ENCODE measurements around the gene SLC35F3.

SLC35F3 gene

GRCh38 chr1:234007684-234008083, 103.2 kb downstream of the SLC35F3 start:
- no peak overlapping the region for H3K27ac Mint-ChIP-seq
- H3K27me3 Mint-ChIP-seq = peaks cover 56% of the 10 kb centered on the region
- H3K4me3 Mint-ChIP-seq = no peak overlapping the region
- peaks cover 11% of the 10 kb centered on the region for H3K9me3 Mint-ChIP-seq
- H3K36me3 Mint-ChIP-seq (ENCODE audit: low read depth) = no peaks in the 10 kb centered on the region
- no peaks in the 10 kb centered on the region for H3K4me1 Mint-ChIP-seq (ENCODE audit: low read depth)

GRCh38 chr1:234008591-234008990, 104.1 kb downstream of the SLC35F3 start:
- Mint-ChIP-seq H3K9me3 (peaks cover 11% of the 10 kb centered on the region), H3K36me3 (ENCODE audit: low read depth) (no peaks in the 10 kb centered on the region), H3K4me1 (ENCODE audit: low read depth) (no peaks in the 10 kb centered on the region), H3K27me3 (peaks cover 65% of the 10 kb centered on the region), H3K27ac (no peak overlapping the region), H3K4me3 (no peak overlapping the region)

GRCh38 chr1:234009668-234010067, 105.2 kb downstream of the SLC35F3 start:
- Mint-ChIP-seq H3K4me3 (no peak overlapping the region), H3K9me3 (peaks cover 11% of the 10 kb centered on the region), H3K4me1 (ENCODE audit: low read depth) (no peaks in the 10 kb centered on the region), H3K36me3 (ENCODE audit: low read depth) (no peaks in the 10 kb centered on the region), H3K27ac (no peak overlapping the region), H3K27me3 (peaks cover 74% of the 10 kb centered on the region)

GRCh38 chr1:234014208-234014607, 109.7 kb downstream of the SLC35F3 start:
- H3K27me3 Mint-ChIP-seq = peaks cover 57% of the 10 kb centered on the region
- H3K4me3 Mint-ChIP-seq = no peak overlapping the region
- H3K9me3 Mint-ChIP-seq = peaks cover 8% of the 10 kb centered on the region
- no peaks in the 10 kb centered on the region for H3K36me3 Mint-ChIP-seq (ENCODE audit: low read depth)
- no peak overlapping the region for H3K27ac Mint-ChIP-seq
- H3K4me1 Mint-ChIP-seq (ENCODE audit: low read depth) = no peaks in the 10 kb centered on the region

GRCh38 chr1:234018816-234019215, 114.3 kb downstream of the SLC35F3 start:
- Mint-ChIP-seq H3K4me1 (ENCODE audit: low read depth) (no peaks in the 10 kb centered on the region), H3K36me3 (ENCODE audit: low read depth) (no peaks in the 10 kb centered on the region), H3K4me3 (no peak overlapping the region), H3K27me3 (peaks cover 37% of the 10 kb centered on the region), H3K9me3 (no peaks in the 10 kb centered on the region), H3K27ac (no peak overlapping the region)

GRCh38 chr1:234019387-234019786, 114.9 kb downstream of the SLC35F3 start:
- H3K36me3 Mint-ChIP-seq (ENCODE audit: low read depth) = no peaks in the 10 kb centered on the region
- H3K9me3 Mint-ChIP-seq = no peaks in the 10 kb centered on the region
- H3K27me3 Mint-ChIP-seq = peaks cover 31% of the 10 kb centered on the region
- no peak overlapping the region for H3K4me3 Mint-ChIP-seq
- no peak overlapping the region for H3K27ac Mint-ChIP-seq
- no peaks in the 10 kb centered on the region for H3K4me1 Mint-ChIP-seq (ENCODE audit: low read depth)

GRCh38 chr1:234022302-234022701, 117.8 kb downstream of the SLC35F3 start:
- Mint-ChIP-seq H3K36me3 (ENCODE audit: low read depth) (no peaks in the 10 kb centered on the region), H3K27ac (no peak overlapping the region), H3K4me3 (no peak overlapping the region), H3K9me3 (no peaks in the 10 kb centered on the region), H3K4me1 (ENCODE audit: low read depth) (no peaks in the 10 kb centered on the region), H3K27me3 (peaks cover 14% of the 10 kb centered on the region)

GRCh38 chr1:234039603-234040002, 135.1 kb downstream of the SLC35F3 start:
- H3K27ac Mint-ChIP-seq = no peak overlapping the region
- H3K4me1 Mint-ChIP-seq (ENCODE audit: low read depth) = no peaks in the 10 kb centered on the region
- H3K36me3 Mint-ChIP-seq (ENCODE audit: low read depth) = no peaks in the 10 kb centered on the region

GRCh38 chr1:234040446-234041317, 136.2 kb downstream of the SLC35F3 start:
- Mint-ChIP-seq H3K4me3 (no peak overlapping the region), H3K36me3 (ENCODE audit: low read depth) (no peaks in the 10 kb centered on the region), H3K27ac (no peak overlapping the region), H3K27me3 (peaks cover 8% of the 10 kb centered on the region), H3K9me3 (no peaks in the 10 kb centered on the region), H3K4me1 (ENCODE audit: low read depth) (no peaks in the 10 kb centered on the region)

More at GRCh38 chr1:234039603-234040002, 135.1 kb downstream of the SLC35F3 start:
- peaks cover 18% of the 10 kb centered on the region for H3K27me3 Mint-ChIP-seq
- H3K4me3 Mint-ChIP-seq = no peak overlapping the region
- no peaks in the 10 kb centered on the region for H3K9me3 Mint-ChIP-seq

GRCh38 chr1:234044079-234044478, 139.6 kb downstream of the SLC35F3 start:
- no peak overlapping the region for H3K4me3 Mint-ChIP-seq
- peaks cover 5% of the 10 kb centered on the region for H3K9me3 Mint-ChIP-seq
- no peak overlapping the region for H3K27ac Mint-ChIP-seq
- peaks cover 5% of the 10 kb centered on the region for H3K27me3 Mint-ChIP-seq
- no peaks in the 10 kb centered on the region for H3K36me3 Mint-ChIP-seq (ENCODE audit: low read depth)
- no peaks in the 10 kb centered on the region for H3K4me1 Mint-ChIP-seq (ENCODE audit: low read depth)

GRCh38 chr1:234047123-234047522, 142.6 kb downstream of the SLC35F3 start:
- no peaks in the 10 kb centered on the region for H3K4me1 Mint-ChIP-seq (ENCODE audit: low read depth)
- H3K9me3 Mint-ChIP-seq = peaks cover 5% of the 10 kb centered on the region
- H3K36me3 Mint-ChIP-seq (ENCODE audit: low read depth) = no peaks in the 10 kb centered on the region
- H3K27me3 Mint-ChIP-seq = peaks cover 12% of the 10 kb centered on the region
- H3K4me3 Mint-ChIP-seq = no peak overlapping the region
- no peak overlapping the region for H3K27ac Mint-ChIP-seq

GRCh38 chr1:234062166-234062565, 157.7 kb downstream of the SLC35F3 start:
- peaks cover 6% of the 10 kb centered on the region for H3K9me3 Mint-ChIP-seq
- no peaks in the 10 kb centered on the region for H3K4me1 Mint-ChIP-seq (ENCODE audit: low read depth)
- no peak overlapping the region for H3K4me3 Mint-ChIP-seq
- H3K36me3 Mint-ChIP-seq (ENCODE audit: low read depth) = no peaks in the 10 kb centered on the region
- no peak overlapping the region for H3K27ac Mint-ChIP-seq
- peaks cover 25% of the 10 kb centered on the region for H3K27me3 Mint-ChIP-seq

GRCh38 chr1:234065794-234066447, 161.4 kb downstream of the SLC35F3 start:
- no peak overlapping the region for H3K4me3 Mint-ChIP-seq
- no peaks in the 10 kb centered on the region for H3K36me3 Mint-ChIP-seq (ENCODE audit: low read depth)
- H3K27ac Mint-ChIP-seq = no peak overlapping the region
- H3K27me3 Mint-ChIP-seq = peaks cover 17% of the 10 kb centered on the region
- peaks cover 6% of the 10 kb centered on the region for H3K9me3 Mint-ChIP-seq
- no peaks in the 10 kb centered on the region for H3K4me1 Mint-ChIP-seq (ENCODE audit: low read depth)

- H3K4me3 Mint-ChIP-seq = no peak overlapping the region
- H3K9me3 Mint-ChIP-seq = no peaks in the 10 kb centered on the region
- no peaks in the 10 kb centered on the region for H3K4me1 Mint-ChIP-seq (ENCODE audit: low read depth)
- no peaks in the 10 kb centered on the region for H3K36me3 Mint-ChIP-seq (ENCODE audit: low read depth)
- peaks cover 8% of the 10 kb centered on the region for H3K27me3 Mint-ChIP-seq
- no peak overlapping the region for H3K27ac Mint-ChIP-seq
Observed at GRCh38 chr1:234067581-234068337, 163.3 kb downstream of the SLC35F3 start.

- Mint-ChIP-seq H3K9me3 (no peaks in the 10 kb centered on the region), H3K27ac (no peak overlapping the region), H3K4me1 (ENCODE audit: low read depth) (no peaks in the 10 kb centered on the region), H3K27me3 (peaks cover 15% of the 10 kb centered on the region), H3K36me3 (ENCODE audit: low read depth) (no peaks in the 10 kb centered on the region), H3K4me3 (no peak overlapping the region)
Observed at GRCh38 chr1:234069760-234070159, 165.3 kb downstream of the SLC35F3 start.
